HTERT RPE-1 (cell line): ENCODE measurements around the gene IL1RAPL2.

Source experiments
- in situ Hi-C: fragments of 300-500 bp; cut with MboI; formaldehyde crosslinking; loops from 4 replicates; pipeline ENCODE4 v1.14.3; 2020; ENCODE audit warnings: low sequenced_read_pairs

IL1RAPL2 gene

DNA sequence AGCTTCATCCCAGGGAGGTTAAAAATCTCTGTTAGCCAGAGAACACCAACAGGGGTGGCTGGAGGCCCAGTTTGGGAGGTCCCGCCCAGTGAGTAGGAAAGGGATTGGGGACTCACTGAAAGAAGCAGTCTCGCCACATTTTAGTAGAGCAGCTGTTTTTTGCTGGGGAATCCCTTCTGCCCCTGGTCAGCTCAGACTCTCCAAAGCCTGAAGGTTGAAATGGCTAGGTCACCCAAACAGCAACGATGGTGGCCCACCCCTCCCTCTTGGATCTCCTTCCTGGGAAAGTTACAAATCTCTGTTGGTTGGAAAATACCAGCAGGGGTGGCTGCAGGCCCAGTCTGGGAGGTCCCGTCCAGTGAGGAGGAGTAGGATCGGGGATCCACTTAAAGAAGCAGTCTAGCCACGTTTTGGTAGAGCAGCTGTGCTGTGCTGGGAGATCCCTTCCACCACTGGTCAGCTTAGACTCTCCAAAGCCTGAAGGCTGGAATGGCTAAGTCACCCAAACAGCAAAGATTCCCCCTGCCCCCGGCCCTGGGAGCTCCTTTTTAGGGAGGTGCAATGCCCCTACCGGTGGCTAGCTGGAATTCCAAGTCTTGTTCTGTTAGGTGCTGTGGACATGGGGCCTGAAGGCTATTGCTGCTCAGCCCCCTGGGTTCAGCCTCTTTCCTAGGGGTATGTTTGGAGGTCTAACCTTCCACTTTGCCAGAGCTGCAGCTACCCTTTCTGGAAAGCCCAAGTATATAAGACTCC, 694.5 kb downstream of the IL1RAPL2 start:
- in situ Hi-C loops, result no loop called here

DNA sequence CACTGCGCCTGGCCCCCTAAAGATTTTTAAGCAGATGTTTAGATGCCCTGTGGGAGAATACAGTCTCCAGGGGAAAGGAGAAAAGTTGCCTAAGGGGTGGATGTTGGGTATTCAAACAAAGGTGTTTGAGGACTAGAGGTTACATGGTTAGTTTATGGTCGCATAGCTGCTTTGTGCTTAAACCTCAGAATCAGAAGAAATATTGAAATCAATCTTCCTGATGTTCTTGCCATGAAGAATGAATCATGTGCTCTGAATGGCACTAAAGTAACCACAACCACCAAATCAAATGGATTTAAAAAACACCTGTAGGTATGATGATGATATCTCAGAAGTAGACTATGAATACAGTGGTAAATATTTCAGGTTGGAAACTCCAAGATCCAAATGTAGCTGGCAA, 697.2 kb downstream of the IL1RAPL2 start:
- in situ Hi-C loops, result no loop called here

DNA sequence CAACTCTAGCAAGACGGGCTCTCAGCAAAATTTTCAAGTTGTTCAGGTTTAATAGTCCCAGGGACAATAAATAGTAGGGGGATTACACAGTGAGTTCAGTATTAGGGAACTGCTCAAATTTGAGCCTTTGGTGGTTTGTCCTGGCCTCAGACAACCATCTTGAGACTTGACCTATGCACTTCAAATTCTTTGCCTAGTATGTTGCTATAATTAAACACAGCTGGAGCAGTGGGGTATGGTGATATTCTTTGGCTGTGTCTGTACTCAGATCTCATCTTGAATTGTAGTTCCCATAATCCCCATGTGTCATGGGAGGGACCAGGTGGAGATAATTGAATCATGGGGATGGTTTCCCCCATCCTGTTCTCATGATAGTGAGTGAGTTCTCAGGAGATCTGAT, 697.8 kb downstream of the IL1RAPL2 start:
- in situ Hi-C loops, result no loop called here

DNA sequence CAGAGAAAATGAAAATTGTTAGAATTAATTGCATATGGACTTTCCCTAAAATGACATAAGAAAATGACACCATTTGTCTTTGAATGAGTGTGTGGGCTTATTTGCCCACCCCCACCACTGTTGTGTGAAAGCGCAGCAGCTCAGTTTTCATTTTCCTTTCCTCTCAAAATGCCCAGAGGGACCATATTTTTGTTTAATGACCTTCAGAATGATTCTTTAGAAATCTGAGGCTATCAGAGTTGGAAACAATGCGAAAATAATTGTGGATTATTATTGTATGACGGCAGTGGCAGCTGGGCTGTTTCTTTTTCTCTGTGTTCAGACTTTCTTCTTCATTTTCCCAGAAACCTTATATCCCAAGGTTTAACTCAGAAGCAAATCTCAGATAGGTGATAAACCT, 699.1 kb downstream of the IL1RAPL2 start:
- in situ Hi-C loops, result no loop called here

DNA sequence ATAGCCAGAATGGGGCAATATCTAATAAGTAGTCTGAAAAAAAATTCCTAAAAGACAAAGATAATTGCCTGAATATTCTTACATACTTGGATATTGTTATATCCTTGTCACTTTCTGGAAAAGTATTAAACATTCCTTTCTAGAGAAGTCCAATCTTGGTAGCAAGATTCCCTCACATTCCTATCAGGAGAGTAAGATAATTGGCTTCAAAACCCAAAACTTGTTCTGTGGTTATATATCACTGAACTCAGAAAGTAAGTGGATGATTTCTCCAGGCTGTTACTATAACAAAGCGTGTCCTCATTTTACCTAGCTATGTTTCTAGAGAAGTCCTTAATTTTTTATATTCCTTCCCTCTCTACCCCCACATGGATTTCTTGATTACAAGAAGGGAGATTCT, 700.5 kb downstream of the IL1RAPL2 start:
- in situ Hi-C loops, result no loop called here

DNA sequence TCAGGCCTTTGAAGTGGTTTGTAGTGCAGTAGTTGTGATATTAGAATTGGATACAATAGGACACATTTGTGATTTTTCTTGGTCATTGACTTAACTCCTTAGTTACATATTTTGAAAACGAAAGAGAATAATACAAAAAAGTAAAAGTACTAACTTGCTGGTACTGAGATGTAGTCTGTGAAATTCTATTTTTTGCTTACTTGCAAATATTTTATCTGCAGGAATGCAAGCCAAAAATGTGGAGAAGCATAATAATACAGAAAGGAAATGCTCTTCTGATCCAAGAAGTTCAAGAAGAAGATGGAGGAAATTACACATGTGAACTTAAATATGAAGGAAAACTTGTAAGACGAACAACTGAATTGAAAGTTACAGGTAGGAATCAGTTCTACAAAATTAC, 701.2 kb downstream of the IL1RAPL2 start:
- in situ Hi-C loops, result no loop called here

DNA sequence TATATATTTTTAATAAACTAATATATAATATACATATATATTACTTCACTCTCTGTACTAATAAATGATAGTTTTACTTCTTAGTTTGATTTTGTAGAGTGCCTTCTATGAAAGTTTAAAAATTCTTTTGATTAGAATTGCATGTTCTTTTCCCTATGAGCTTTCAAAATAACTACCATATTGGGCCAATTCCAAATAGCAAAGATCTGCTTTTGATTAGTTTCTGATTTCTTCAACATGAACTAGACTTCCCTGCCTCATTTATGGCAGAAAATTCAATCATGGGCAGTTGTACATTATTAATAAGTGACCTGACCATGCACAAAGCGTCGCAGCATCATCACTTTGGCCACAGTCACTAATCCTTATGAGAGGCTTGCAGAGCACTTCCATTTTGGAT, 703.4 kb downstream of the IL1RAPL2 start:
- in situ Hi-C loops, result no loop called here

DNA sequence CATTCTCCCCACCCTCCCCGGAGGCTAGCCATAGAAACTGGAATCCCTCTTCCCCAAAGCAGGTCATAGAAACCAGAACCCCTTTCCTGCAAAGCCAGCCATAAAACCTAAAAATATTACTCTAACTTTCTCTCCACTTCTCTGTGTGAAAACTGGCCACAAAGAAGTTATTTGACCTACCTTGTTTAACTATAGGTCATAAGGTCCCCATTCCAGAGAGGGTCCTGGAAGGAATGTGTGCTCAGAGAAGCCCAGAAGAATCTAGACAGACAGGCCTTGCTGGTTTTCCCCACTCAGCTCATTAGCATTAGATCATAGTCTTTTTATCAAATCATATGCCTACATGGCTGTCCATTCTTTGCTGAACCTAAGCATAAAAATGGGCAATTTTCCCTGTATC, 707.3 kb downstream of the IL1RAPL2 start:
- in situ Hi-C loops, result no loop called here

DNA sequence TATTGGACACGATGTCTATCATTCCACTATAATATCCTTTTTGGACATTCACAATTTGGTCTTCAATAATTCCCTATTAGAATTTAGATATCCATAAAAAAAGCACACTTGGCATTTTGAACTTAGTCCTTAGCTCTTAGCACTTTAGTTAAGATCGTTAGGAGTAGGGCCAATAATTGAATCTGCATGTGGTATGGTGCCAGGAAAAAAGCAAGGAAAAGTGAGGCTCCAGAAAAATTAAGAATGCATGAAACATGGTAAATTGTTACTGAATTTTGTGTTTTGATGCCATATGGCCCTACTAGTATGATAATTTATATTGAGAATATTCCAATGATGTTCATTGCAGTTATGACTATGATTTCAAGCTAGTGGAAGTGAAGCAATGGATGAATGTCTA, 708.1 kb downstream of the IL1RAPL2 start:
- in situ Hi-C loops, result no loop called here

DNA sequence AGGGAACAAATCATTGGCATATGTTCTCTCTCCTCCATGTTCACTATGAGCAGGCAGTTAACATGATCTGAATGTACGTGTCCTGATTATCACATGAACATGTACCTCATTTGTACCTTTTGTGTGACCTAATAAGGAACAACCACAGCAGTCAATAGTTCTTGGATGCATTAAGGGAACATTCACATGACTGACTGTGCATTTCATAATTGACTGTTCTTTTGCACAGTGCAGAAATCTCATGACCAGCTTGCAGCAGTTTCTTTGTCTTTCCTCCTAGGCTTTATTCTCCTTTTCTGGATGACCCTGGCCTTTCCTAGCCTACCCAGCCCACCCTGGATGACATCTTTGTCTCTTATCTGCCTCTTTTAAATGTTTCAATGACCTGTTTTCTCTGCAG, 711.1 kb downstream of the IL1RAPL2 start:
- in situ Hi-C loops, result no loop called here

DNA sequence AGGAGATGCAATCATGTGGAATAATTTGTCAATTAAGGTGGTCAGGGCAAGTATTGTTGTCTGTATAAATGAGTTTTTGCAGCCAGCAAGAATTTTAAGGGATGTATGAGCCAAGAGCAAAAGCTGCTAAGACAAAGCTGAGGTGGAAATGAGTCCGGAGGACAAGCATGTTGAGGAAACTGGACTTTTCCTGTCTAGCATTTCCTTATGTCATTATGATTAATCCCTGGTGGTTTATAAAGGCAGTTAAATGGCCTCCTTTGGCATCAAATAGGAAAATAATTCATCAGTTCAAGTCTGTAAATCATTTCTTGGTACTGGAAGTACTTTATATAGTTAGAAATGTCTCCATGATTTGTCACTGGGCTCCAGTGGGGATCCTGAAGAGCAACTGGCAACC, 716.1 kb downstream of the IL1RAPL2 start:
- in situ Hi-C loops, result no loop called here

DNA sequence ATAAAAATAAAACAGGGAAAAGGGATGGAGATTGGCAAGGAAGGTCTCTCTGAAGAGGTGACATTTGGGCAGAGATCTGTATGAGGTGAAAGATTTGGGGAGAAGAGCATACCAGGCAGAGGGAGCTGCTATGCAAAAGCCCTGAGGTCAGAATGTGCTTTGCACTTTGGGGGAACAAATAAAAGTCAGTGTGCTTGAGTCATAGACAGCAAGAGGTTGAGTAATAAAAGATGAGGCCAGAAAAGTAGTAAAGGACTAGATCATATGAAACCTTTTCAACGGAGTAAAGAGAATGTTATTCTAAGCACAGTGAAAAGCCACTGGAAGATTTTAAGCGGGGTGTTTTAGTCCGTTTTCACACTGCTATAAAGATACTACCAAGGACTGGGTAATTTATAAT, 731.0 kb downstream of the IL1RAPL2 start:
- in situ Hi-C loops, result no loop called here

DNA sequence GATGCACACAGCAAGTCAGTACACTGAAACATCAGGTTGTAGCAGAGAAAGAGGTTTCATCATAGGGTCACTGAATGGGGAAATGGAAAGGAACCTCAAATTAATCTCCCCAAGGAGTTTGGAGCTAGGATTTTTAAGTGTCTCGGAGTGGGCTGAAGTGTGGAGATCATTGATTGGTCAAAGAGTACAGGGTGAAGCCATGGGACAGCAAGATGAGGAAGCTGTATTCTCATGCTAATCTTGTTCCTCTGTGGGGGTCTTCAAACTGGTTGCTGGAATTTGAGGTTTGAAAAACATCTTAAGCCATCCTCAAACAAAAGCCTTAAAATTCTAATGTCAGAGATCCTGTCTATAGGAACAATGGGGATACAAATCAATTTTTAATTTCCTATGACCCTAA, 733.3 kb downstream of the IL1RAPL2 start:
- in situ Hi-C loops, result no loop called here

DNA sequence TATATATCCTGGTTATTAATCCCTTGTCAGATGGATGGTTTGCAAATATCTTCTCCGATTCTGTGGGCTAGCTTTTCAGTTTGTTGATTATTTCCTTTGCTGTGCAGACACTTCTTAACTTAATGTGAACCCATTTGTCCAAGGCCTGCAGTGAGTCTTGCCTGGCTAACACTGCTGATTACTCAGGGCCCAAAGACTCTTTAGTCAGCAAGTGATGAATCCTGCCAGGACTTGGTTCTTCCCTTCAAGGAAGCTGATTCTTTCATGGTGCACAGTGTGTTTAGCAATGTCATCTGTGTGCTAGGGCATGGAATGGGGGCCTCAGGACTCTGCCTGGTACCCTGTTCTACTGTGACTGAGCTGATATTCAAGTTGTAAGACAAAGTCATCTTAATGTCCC, 736.2 kb downstream of the IL1RAPL2 start:
- in situ Hi-C loops, result no loop called here

DNA sequence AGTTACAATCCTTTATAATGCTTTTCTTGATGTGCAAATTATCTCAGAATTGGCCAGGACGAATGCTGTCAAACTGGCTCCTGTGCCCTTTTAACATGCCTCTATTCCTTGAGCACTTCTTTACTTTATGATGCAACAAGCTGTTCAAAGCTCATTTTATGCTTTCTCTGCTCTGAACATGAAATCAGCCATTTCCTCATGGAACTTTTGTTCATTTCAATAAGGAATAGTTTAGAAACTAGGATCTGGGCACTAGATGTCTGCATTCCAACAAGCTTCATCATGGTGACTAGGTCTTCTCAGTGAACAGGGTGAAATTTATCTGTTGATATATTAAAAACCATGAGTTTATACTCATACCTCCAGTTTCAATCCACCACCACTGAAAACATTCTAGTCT, 741.8 kb downstream of the IL1RAPL2 start:
- in situ Hi-C loops, result no loop called here

DNA sequence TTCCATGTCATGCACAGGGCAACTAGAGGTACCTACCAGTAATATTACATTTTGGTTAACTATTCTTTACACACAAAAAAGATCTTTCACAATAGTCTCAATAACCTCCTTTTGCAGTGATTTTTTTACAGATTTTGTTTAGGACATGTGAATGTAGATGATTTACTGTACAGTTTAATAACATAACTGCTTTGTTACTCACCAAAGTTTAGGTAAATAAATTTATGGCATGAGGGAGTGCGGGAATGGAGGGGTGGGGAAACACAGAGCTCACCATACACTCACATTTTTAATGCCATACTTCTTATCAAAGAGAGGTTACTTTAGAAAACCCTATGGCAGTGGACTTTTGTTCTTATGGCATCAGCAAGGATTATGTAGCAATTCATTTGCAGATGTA, 747.6 kb downstream of the IL1RAPL2 start:
- in situ Hi-C loops, result no loop called here

DNA sequence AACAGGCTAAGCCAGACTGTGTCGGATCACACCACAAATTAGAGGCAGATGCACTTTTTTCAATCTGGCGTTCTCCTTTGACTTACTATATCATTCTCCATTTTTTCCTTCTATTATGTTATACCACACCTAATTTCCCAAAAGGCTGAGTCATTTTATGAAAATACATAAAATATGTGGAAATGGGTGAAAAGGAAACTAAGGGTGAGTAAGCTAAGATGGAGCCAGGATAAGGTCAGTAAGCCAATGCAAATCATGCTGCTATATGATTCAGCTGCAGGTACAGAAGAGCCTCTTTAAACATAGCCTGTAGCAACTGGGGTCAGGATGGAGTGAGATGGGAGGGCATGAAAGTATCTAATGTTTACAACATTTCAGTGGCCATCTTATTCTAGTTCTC, 748.5 kb downstream of the IL1RAPL2 start:
- in situ Hi-C loops, result no loop called here

DNA sequence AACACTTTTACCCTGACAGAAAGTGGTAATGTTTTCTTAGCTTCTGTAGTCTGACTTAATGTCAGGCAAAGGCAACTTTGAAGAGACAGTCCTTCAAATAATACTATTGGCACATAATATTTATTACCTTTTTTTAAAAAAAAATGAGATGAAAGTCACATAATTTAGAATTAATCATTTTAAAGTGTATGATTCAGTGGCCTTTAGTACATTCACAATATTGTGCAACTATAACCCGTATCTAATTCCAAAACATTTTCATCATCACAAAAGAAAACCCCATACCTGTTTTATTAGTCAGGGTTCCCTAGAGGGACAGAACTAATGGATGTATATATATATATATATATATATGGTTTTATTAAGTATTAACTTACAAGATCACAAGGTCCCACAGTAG, 749.2 kb downstream of the IL1RAPL2 start:
- in situ Hi-C loops, result no loop called here

DNA sequence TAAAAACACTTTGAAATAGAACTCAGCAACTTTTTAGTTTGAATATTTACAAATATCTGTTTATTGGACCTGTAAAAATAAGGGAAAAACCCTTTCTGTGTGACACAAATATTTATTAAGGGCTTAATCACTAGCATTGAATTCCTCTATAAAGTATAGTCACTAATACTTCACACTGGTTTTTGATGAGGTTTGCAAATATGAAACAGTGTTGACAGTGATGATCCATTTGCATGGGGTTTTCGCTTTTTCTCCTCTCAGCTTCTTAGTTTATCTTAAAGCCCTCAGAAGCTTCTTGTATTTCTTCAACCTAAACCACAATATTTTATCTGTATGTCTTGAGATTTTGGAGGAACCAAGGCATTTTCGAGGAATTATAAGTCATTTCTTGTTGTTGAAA, 751.1 kb downstream of the IL1RAPL2 start:
- in situ Hi-C loops, result no loop called here

DNA sequence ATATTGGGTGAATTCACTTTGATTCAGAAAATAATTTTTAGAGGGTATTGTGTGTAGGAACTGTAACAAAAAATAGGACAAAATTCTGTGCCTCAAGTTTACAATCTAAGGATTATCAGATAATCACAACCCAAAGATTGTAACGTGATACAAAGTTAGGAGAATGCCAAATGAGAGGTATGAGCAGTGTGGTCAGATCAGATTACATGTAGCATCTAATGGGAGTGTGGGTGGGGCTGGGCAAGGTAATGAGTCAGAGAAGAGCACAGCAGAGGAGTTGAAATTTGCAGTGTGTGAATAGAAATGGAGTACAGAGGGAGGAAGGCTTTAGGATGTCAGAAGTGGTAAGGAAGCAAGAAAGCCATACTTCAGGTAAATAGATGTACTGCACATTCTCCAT, 757.9 kb downstream of the IL1RAPL2 start:
- in situ Hi-C loops, result no loop called here

DNA sequence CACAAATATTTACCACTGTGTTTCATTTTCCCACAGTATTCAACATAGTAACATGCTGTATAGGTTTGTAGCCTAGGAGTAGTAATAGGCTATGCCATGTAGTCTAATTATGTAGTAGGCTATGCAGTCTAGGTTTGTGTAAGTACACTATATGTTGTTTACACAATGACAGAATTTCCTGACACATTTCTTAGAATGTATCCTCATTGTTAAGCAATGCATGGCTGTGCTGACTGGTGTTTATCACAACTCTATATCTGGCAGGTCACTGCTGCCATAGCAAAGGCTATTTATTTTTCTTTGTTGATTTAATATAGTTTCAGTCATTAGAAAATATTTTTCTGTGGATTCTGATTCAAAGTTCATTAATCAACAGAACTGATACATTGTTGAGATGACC, 762.8 kb downstream of the IL1RAPL2 start:
- in situ Hi-C loops, result no loop called here

DNA sequence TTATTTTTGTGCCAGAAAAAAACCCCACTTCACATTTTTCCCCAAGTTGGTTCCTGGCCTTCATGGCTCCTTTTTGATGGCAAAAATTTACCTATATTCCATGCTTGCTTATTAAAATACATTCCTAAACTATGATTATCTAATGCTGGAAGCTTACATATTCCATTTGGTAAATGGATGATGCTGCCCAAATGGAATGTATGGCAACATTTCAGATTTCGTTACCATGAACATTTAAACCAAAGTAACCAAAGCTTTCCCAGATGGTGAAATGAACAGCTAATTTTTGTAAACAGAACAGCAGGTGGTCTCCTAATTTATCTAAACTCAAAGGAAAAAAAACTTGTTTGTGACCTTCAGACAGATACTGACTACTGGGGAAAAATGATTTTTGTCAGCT, 765.2 kb downstream of the IL1RAPL2 start:
- in situ Hi-C loops, result no loop called here

DNA sequence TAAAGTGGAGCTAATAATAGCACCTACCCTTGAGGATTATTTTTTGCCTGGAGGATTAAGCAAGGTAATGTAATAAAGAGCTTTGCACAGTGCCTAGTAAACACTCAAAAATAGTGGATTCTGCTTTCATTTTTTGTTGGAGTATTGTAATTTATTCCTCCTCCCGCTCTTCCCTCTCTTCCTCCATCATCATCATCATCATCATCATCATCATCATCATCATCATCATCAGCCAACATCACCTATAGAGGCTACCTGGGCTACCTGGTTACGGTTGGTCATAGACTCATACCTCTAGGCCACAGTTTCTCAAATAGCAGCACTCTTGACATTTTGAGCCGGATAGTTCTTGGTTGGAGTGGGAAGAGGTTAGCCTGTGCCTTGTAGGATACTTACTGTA, 781.4 kb downstream of the IL1RAPL2 start:
- in situ Hi-C loops, result no loop called here
